ENCODE data around the gene ANKRD33B. TPM values are rescaled to one million over a fixed set of nuclear protein-coding genes. Genes with fewer than 3 reads are reported as not detected.

The ANKRD33B gene
- total and polyA plus RNA-seq, 2 of the 8 experiments (the other 6 are each of a cell fraction or from before 2014, with no cell fraction given): 6.9 to 20.6 TPM

DNA sequence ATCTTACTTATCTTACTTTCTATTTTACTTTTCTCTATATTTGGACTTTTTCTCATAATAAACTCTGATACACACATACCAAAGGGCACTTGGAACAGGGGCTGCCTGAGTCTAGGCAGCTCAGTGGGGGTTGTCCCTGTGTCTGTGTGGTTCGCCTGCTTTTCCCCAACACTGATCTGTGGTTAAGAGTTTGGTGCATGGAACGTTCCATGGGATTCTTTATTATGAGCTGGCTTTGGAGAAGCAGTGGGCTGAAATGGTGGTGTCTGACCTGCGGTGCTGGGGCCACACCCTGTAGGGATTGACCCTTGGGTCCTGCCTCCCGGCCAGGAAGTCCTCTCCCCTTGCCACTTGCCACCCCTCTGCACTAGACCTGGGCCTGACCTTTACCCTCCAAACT, 47.4 kb downstream of the ANKRD33B start:
- no peak overlapping the region for H2BK12ac ChIP-seq (ENCODE audit: low read depth, low read length)
- WGBS, 2 experiments (ENCODE audit: extremely low coverage in 1 of 2, insufficient coverage in 1 of 2, insufficient read length in 1 of 2, insufficient replicate concordance in 2 of 2, low coverage in 1 of 2, low lambda C conversion rate in 2 of 2, missing lambda C conversion rate in 1 of 2): 91% methylated on average over 4 of the region's 4 CpGs; no CpG with 5 or more reads in 1 of the 2 experiments
- peaks cover 4 to 31% (median 15%) of the 10 kb centered on the region in 4 experiments; a peak in 6 of 7 replicates for H3K4me1 ChIP-seq (replicated peaks in 1 of 4; ENCODE audit: control insufficient read depth in 3 of 4, insufficient read depth in 4 of 4, low read length in 3 of 4)
- H2AFZ ChIP-seq (ENCODE audit: low read length): no peak overlapping the region
- no peaks in the 10 kb centered on the region for H4K20me1 ChIP-seq (replicated peaks in 1 of 2; ENCODE audit: control insufficient read depth in 1 of 2, insufficient read depth in 2 of 2, low read length in 2 of 2)
- FAIRE-seq (no peak), DNase-seq (ENCODE audit: low read depth in 1 of 2, low spot score in 2 of 2) (no peak)
- H3K4me2 ChIP-seq (ENCODE audit: insufficient read depth in 1 of 2, low read depth in 2 of 2, low read length in 2 of 2): 0 out of 4 replicates have a peak overlapping the region, but pooled peaks of 1 of the 2 experiments have one; percentile 44
- no peak overlapping the region for H4K5ac ChIP-seq (ENCODE audit: insufficient read length, low read depth, low read length)
- no peak overlapping the region for H3K14ac ChIP-seq (ENCODE audit: insufficient read length)
- no peaks in the 10 kb centered on the region for H3K9me3 ChIP-seq (ENCODE audit: insufficient read depth in 2 of 2, low read depth in 1 of 2, low read length in 1 of 2)
- ChIA-PET CTCF (ENCODE audit: partially characterized antibody) (interaction anchor here (0.8 to 7.3 kb wide), 5 partner anchors 14 to 159 kb away, joined by 3 to 53 read pairs (median 5); no protein-coding TSS in a partner anchor), POLR2A (ENCODE audit: partially characterized antibody) (interaction anchor here (1.1 to 1.5 kb wide), 2 partner anchors 12 to 15 kb away, joined by 3 to 5 read pairs; no protein-coding TSS in a partner anchor)
- no peak overlapping the region for H4K91ac ChIP-seq (replicated peaks; ENCODE audit: insufficient read length, low read length)
- H3K79me1 ChIP-seq (ENCODE audit: low read depth, low read length): no peaks in the 10 kb centered on the region
- no peaks in the 10 kb centered on the region for H3K79me2 ChIP-seq (ENCODE audit: control insufficient read depth in 1 of 2, insufficient read depth in 2 of 2, low read length in 2 of 2)
- H2AK5ac ChIP-seq (ENCODE audit: low read depth, low read length): no peak overlapping the region
- H2BK120ac ChIP-seq (replicated peaks; ENCODE audit: low read depth, low read length): no peak overlapping the region
- H4K8ac ChIP-seq (ENCODE audit: extremely low read depth, insufficient read depth, low read length): no peak overlapping the region
- no peak overlapping the region for H2BK5ac ChIP-seq (ENCODE audit: low read depth, low read length)
- H3K18ac ChIP-seq (ENCODE audit: extremely low read depth, low read length): peak overlapping the region; percentile 4
- H3K4me3 ChIP-seq (ENCODE audit: extremely low read depth in 1 of 4, insufficient read depth in 2 of 4, low read depth in 3 of 4, low read length in 4 of 4): no peak overlapping the region
- H3K23me2 ChIP-seq (ENCODE audit: low read depth, low read length): no peaks in the 10 kb centered on the region; the same call in 1 of the 2 replicates
- no peak overlapping the region for H3K56ac ChIP-seq (replicated peaks; ENCODE audit: insufficient read length, low read depth, low read length)
- no peak overlapping the region for H2BK20ac ChIP-seq (ENCODE audit: low read length)
- no peak overlapping the region for H3K27ac ChIP-seq (ENCODE audit: low read depth, low read length)
- no peak overlapping the region for H3K23ac ChIP-seq (ENCODE audit: insufficient read length)
- no peak overlapping the region for H3K9ac ChIP-seq (replicated peaks in 1 of 4; ENCODE audit: extremely low read depth in 1 of 4, low read depth in 3 of 4, low read length in 3 of 4)
- no peak overlapping the region for H3K4ac ChIP-seq (replicated peaks; ENCODE audit: insufficient read length, low read depth, low read length)
- 0 out of 2 replicates have a peak overlapping the region, but pooled peaks have one; percentile 76 for H2BK15ac ChIP-seq (ENCODE audit: low read length)
- no peaks in the 10 kb centered on the region for H3K36me3 ChIP-seq (ENCODE audit: control insufficient read depth in 2 of 4, insufficient read depth in 4 of 4, low read length in 3 of 4)
- no peaks in the 10 kb centered on the region for H3K27me3 ChIP-seq (replicated peaks in 1 of 4; ENCODE audit: control insufficient read depth in 3 of 4, extremely low read depth in 1 of 4, insufficient read depth in 3 of 4, low read length in 3 of 4)
- TF ChIP-seq KDM1A (IDR thresholded peaks at IDR 0.05; ENCODE audit: borderline replicate concordance, low read length): no peak
- TF ChIP-seq EGR1 (IDR thresholded peaks at IDR 0.05; ENCODE audit: borderline replicate concordance, low read depth, low read length): no peak
- no peak for TF ChIP-seq RBBP5 (IDR thresholded peaks at IDR 0.05; ENCODE audit: borderline replicate concordance, low read depth, low read length)
- TF ChIP-seq FOSL1 (IDR thresholded peaks at IDR 0.05; ENCODE audit: insufficient read depth, low read depth, low read length): no peak
- TF ChIP-seq SRF (IDR thresholded peaks at IDR 0.05; ENCODE audit: low read depth, low read length): no peak
- no peak for TF ChIP-seq JUN (IDR thresholded peaks at IDR 0.05; ENCODE audit: low read depth, low read length)
- no peak for TF ChIP-seq NANOG (IDR thresholded peaks at IDR 0.05; ENCODE audit: insufficient read depth, low read depth, low read length, poor library complexity, severe bottlenecking)
- TF ChIP-seq CBX5 (IDR thresholded peaks at IDR 0.05; ENCODE audit: low read depth, low read length): no peak
- no peak for TF ChIP-seq YY1 (IDR thresholded peaks at IDR 0.05; ENCODE audit: low read depth, low read length)
- no peak for TF ChIP-seq KDM4A (IDR thresholded peaks at IDR 0.05; ENCODE audit: low read depth, low read length, severe bottlenecking)
- no peak for TF ChIP-seq CEBPB (IDR thresholded peaks at IDR 0.05; ENCODE audit: low read depth, low read length)
- no peak for TF ChIP-seq TEAD4 (IDR thresholded peaks at IDR 0.05; ENCODE audit: low read depth, low read length)
- no peak for TF ChIP-seq TCF12 (IDR thresholded peaks at IDR 0.05; ENCODE audit: low read depth, low read length)
- no peak for TF ChIP-seq EP300 (IDR thresholded peaks at IDR 0.05; ENCODE audit: borderline replicate concordance in 1 of 2, low read depth in 2 of 2, low read length in 2 of 2)
